Activated naive CD4-positive, alpha-beta T cell treated with anti-CD3 and anti-CD28 coated beads, Interleukin-2, amount 50 U/mL, for 72 hours (primary cell): ENCODE results near the gene ADSS1. TPM values are rescaled to one million over a fixed set of nuclear protein-coding genes. Genes with fewer than 3 reads are reported as not detected.
A peak's percentile ranks its signal among the peaks of the same experiment; 100 is the strongest.

Source experiments
- ATAC-seq, 2 donors: fragments of 150-1000 bp; cut with Tn5 transposase; 2 replicates each; pipeline ENCODE4 v1.10.0; 2021; ENCODE audit warnings: mild to moderate bottlenecking in 2 of 2, moderate library complexity in 2 of 2
- DNase-seq, 2 donors: peaks; one replicate each; pipeline ENCODE4 v3.0.0; 2021 to 2022; ENCODE audit warnings: low spot score in 2 of 2
- H3K27ac Mint-ChIP-seq, 2 donors: one replicate each; pipeline ENCODE4 v1.8.0; 2022; ENCODE audit warnings: mild to moderate bottlenecking in 2 of 2, mixed read lengths in 2 of 2
- H3K36me3 Mint-ChIP-seq, 2 donors: one replicate each; pipeline ENCODE4 v1.8.0; 2022; ENCODE audit warnings: mixed read lengths in 2 of 2
- H3K9me3 Mint-ChIP-seq, 2 donors: one replicate each; pipeline ENCODE4 v1.8.0; 2022; ENCODE audit warnings: mixed read lengths in 2 of 2
- total RNA-seq, 2 donors: library from RNA; stranded (reverse); gene quantifications; one replicate each; pipeline ENCODE4 v1.2.3, GENCODE V29; 2022

Gene ADSS1
- total RNA-seq, 2 donors from 2014 or later, result 2.7 to 7.3 TPM

DNA sequence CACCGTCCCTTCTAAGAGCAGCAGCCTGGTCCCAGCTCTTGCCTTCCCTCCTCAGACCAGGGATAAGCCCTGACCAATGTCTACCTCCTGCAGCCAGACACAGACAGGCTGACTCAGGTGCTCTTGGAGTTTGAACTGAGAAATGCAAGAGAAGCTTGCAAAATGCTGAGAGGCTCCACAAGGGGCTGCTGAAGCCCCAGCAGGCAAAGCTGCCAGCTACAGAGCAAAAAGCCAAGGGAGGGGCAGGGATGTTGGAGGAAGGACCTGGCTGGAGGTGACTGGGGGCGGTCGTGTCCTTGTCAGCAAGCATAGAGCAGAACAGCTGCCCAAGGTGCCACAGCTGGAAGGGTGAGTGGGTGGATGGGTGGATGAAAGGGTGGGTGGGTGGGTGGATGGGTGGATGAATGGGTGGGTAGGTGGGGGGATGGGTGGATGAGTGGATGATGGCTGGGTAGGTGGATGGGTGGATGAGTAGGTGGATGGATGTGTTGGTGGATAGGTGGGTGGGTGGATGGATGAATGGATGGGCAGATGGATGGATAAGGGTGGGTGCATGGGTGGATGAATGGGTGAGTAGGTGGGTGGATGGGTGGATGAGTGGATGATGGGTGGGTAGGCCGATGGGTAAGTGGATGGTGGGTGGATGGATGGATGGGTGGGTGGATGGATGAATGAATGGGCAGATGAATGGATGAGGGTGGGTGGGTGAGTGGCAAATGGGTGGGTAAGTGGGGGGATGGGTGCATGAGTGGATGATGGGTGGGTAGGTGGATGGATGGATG, 38.6 kb upstream of the ADSS1 start:
- ATAC-seq (no peak), DNase-seq (no peak)
- H3K9me3 Mint-ChIP-seq, result no peaks in the 10 kb centered on the region
- no peaks in the 10 kb centered on the region for H3K36me3 Mint-ChIP-seq
- H3K27ac Mint-ChIP-seq, result no peak overlapping the region

DNA sequence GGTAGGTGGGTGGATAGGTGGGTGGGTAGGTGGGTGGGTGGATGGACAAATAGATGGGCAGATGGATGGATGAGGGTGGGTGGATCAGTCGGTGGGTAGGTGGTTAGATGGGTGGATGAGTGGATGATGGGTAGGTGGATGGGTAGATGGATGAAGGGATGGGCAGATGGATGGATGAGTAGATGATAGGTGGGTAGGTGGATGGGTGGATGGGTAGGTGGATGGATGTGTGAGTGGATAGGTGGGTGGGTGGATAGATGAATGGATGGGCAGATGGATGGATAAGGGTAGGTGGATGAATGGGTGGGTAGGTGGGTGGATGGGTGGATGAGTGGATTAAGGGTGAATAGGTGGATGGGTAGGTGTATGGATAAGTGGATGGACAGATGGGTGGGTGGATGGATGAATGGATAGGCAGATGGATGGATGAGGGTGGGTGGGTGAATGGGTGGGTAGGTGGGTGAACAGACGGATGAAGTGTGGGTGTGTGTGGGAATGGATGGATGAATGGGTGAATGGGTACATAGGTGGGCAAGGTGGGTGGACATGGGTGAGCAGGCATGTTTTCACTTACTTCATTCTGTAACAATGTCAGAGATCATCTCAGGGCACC, 37.9 kb upstream of the ADSS1 start:
- no peaks in the 10 kb centered on the region for H3K9me3 Mint-ChIP-seq
- ATAC-seq (no peak), DNase-seq (no peak)
- no peaks in the 10 kb centered on the region for H3K36me3 Mint-ChIP-seq
- peak overlapping the region in 1 of 2 donors; percentile 46 for H3K27ac Mint-ChIP-seq

DNA sequence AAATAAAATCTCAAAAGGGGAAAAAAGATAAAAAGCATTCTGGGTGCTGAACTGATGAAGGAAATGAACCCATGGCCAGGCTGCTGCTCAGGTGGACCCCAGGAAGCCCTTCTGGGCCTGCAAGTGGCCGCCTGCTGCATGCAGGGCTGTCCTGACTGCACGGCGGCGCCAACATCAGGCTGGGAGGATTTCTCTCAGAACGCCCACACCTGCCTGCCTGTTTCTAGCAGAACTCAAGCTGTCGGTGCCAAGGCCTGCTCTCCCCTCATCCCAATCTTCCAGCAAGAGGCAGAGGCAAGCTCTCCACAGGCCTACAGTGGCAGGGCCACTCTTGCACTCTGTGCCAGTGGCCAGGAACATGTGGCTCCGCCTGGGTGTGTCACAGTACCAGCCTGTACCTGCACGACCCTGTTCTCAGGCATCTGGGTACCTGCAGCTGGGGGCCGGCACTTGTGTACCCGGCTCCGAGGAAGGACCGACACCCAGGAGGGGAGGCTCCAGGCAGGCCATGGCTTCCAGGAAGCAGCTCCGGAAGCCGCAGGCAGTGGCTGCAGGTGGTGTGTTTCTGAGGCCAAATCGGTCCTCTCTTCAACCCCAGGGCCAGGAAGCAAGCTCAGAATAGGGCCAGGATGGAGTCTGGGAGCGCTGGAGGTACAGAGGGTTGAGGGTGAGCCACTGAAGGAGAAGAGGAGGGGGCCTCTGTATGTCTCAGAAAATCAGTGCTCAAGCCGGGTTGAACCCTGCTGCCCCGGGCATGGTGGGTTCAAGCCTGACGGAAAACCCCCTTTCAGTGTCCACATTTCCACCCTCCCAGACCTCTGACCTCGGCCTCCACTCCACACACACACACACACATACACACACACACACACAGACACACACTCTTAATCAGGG, 37.2 kb upstream of the ADSS1 start:
- no peak for DNase-seq
- peak overlapping the region in 1 of 2 donors; percentile 46 for H3K27ac Mint-ChIP-seq
- H3K36me3 Mint-ChIP-seq, result no peaks in the 10 kb centered on the region
- no peak for ATAC-seq
- H3K9me3 Mint-ChIP-seq, result no peaks in the 10 kb centered on the region

DNA sequence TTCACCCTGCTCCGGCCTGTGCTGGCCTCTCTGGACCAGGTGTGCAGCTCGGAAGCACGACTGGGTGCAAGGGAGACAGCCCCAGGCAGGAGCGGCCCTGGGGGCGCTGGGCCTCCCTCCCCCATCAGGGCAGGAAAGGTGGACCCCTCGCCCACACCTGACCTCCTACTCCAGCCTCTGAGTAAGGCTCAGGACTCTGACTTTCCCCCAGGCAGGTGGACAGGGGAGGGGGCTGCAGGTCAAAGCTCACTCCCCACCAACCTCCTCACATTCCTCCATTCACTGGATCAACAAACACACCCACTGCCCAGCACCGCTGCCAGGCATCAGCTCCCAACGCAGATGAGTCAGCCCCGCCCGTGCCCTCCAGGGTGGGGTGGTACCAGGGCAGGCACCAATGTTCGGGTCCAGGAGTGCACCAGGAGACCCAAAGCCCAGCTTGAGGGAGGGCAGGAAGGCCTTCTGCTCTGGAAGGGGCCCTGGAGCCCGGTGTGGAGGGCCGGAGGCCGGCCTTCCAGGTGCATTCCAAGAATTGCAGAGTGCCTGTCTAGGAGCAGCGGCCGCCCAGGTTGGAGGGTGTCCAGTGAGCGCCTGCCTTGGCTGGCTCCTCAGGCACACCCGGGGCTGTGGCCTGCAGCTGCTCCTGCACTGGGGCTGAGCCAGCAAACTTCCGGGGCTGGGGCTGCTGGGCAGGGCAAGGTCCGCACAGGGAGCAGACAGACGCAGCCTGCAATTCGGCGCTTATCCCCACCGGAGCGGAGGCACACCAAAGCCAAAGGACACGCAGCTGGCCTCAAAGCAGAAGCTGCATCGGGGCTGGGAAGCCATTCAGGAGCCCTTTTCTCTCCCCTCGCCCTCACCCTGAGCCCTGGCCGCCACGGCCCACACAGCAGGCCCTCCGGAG, 36.2 kb upstream of the ADSS1 start:
- Mint-ChIP-seq H3K36me3 (no peaks in the 10 kb centered on the region), H3K27ac (peak overlapping the region in 1 of 2 donors; percentile 46), H3K9me3 (no peaks in the 10 kb centered on the region)
- ATAC-seq, result no peak
- DNase-seq, result no peak

- Mint-ChIP-seq H3K9me3 (no peaks in the 10 kb centered on the region), H3K36me3 (no peaks in the 10 kb centered on the region), H3K27ac (peak overlapping the region in 1 of 2 donors; percentile 60)
- ATAC-seq (peak in 1 of 2 donors; percentile 10), DNase-seq (no peak)
These were observed 35.4 kb upstream of the ADSS1 start for GRCh38 chr14:104688505-104689108.

DNA sequence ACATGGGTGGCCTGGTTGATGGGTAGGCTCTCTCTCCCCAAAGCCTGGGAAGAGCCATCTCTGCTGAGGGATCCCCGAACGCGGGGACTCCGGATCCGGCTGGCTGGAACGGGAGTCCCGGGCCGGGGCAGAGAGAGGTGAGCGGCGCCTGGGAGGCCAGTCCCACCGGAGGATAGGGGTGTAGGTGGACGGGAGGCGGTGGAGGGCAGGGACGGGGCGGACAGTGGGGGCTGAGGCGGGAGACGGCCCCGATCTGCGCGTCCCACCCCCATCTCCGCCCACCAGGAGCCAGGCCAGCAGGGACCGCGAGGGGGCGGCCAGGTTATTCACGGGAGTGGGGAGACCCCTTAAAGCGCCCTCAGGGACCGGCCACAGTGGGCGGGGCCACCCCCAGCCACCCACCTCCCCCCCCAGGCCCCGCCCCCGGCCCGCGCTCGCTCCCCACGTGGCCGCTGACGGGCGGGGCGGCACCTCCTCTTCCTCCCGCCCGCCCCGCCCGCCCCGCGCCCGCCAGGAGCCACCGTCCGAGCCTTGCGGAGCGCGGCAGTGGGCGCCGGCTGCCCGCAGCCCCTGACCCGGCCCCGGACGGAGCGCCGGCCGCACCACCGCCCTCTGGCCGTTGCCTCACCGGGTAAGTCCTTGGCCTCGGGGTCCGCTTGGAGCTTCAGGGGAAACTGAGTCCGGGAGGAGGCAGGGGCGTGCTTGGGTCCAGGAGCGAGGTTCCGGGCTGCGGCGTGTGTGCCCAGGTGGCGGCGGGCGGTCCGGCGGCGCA, 34.7 kb upstream of the ADSS1 start, which contains the start of gene INF2:
TSS of gene INF2 (plus strand) at position 510 of the 772 bp plus-strand sequence. CDS start 11,748 bp downstream, outside the sequence.
- peak within 1 kb of the TSS; percentile 29 to 75 for H3K27ac Mint-ChIP-seq
- DNase-seq, result peak in 1 of 2 donors; percentile 54
- ATAC-seq, result peak; percentile 64 to 76
- no peaks in the 10 kb centered on the region for H3K36me3 Mint-ChIP-seq
- H3K9me3 Mint-ChIP-seq, result no peaks in the 10 kb centered on the region

- DNase-seq, result no peak
- peak overlapping the region; percentile 36 to 75 for H3K27ac Mint-ChIP-seq
- H3K9me3 Mint-ChIP-seq, result no peaks in the 10 kb centered on the region
- peak; percentile 23 to 57 for ATAC-seq
- H3K36me3 Mint-ChIP-seq, result no peaks in the 10 kb centered on the region
These were observed 33.9 kb upstream of the ADSS1 start for GRCh38 chr14:104689881-104690711.

DNA sequence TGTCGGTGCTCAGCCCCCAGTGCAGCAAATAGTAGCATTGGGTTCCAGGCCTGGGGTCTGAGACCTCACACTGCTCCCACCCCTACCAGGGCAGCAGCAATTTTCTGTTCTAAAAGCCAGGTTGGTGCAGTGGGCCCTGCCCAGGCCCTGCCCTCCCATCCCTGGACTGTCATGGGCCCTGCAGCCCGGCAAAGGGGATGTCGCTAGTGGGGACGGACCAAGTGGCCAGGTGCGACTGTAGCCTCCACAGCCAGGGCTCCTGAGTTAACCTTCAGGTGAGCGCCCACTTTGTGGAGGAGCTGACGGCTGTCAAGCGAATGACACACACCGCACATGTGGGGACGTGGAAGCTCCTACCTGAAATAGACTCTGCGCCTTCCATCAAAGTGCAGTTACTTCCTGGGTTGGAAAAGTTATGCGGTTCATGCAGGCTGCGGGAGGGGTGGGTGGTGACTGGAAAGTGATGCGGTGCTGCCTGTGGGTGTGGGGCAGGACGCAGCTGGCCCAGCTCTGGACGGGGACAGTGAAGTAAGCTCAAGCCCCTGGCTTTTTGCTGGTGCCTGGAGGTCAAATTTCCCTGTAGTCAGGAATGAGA, 33.1 kb upstream of the ADSS1 start:
- Mint-ChIP-seq H3K36me3 (no peaks in the 10 kb centered on the region), H3K9me3 (no peaks in the 10 kb centered on the region), H3K27ac (peak overlapping the region; percentile 36 to 75)
- no peak for ATAC-seq
- no peak for DNase-seq

DNA sequence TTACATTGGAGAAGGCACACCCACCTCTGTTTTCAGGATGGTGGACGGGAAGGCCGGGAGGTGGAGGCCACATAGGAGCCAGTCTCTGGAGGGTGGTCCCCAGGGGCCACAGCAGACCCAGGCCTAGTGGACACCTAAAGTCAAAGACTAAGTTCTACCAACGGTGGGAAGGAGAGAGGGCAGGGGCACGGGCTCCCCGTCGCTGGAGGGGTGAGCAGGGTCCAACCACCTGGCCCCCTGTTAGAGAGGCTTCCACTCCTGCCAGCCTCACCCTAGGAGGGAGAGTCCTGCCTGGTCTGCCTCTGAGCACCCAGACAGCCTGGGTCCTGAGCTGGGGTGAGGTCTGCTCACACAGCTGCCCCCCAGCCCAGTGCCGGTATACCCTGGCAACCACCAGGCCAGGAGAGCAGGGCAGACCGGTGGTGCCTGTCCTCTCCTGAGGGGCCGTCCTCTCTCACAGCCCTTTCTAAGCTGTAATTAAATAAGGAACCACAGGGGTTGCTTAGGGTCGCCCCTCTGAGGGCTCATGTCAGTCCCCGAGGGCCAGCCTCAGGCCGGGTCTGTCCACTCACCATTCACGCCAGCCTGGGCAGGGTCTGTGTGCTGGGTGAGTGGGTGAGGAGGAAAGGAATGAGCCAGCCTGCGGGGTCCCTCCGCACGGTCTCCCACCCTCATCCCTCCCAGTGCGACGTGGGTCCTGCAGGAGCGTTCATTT, 32.3 kb upstream of the ADSS1 start:
- ATAC-seq (no peak), DNase-seq (no peak)
- Mint-ChIP-seq H3K9me3 (no peaks in the 10 kb centered on the region), H3K27ac (no peak overlapping the region), H3K36me3 (no peaks in the 10 kb centered on the region)

- ATAC-seq, result no peak
These were observed 31.6 kb upstream of the ADSS1 start for GRCh38 chr14:104692261-104692938.

GRCh38 chr14:104692939-104693315, 31.1 kb upstream of the ADSS1 start:
- H3K36me3 Mint-ChIP-seq, result no peaks in the 10 kb centered on the region
- peak overlapping the region in 1 of 2 donors; percentile 90 for H3K27ac Mint-ChIP-seq
- no peaks in the 10 kb centered on the region for H3K9me3 Mint-ChIP-seq
- DNase-seq, result no peak
- ATAC-seq, result no peak

More at GRCh38 chr14:104692261-104692938, 31.6 kb upstream of the ADSS1 start:
- Mint-ChIP-seq H3K36me3 (no peaks in the 10 kb centered on the region), H3K9me3 (no peaks in the 10 kb centered on the region), H3K27ac (no peak overlapping the region)
- no peak for DNase-seq

GRCh38 chr14:104693482-104694431, 30.3 kb upstream of the ADSS1 start:
- no peaks in the 10 kb centered on the region for H3K9me3 Mint-ChIP-seq
- no peaks in the 10 kb centered on the region for H3K36me3 Mint-ChIP-seq
- no peak for DNase-seq
- ATAC-seq, result no peak
- H3K27ac Mint-ChIP-seq, result peak overlapping the region; percentile 73 to 90
